Suppressor macrophage treated with lipopolysaccharide for 4 hours (primary cell): ENCODE results near the gene CTSD.
A peak's percentile ranks its signal among the peaks of the same experiment; 100 is the strongest.
"Not testable (repeated sequence)": the region's sequence is repeated elsewhere in the genome, so short reads cannot be mapped to it uniquely, and the experiment has no call there.

Experiments used
- DNase-seq: peaks from one replicate; pipeline ENCODE4 v3.0.0-alpha.2; 2020

Gene CTSD

DNA sequence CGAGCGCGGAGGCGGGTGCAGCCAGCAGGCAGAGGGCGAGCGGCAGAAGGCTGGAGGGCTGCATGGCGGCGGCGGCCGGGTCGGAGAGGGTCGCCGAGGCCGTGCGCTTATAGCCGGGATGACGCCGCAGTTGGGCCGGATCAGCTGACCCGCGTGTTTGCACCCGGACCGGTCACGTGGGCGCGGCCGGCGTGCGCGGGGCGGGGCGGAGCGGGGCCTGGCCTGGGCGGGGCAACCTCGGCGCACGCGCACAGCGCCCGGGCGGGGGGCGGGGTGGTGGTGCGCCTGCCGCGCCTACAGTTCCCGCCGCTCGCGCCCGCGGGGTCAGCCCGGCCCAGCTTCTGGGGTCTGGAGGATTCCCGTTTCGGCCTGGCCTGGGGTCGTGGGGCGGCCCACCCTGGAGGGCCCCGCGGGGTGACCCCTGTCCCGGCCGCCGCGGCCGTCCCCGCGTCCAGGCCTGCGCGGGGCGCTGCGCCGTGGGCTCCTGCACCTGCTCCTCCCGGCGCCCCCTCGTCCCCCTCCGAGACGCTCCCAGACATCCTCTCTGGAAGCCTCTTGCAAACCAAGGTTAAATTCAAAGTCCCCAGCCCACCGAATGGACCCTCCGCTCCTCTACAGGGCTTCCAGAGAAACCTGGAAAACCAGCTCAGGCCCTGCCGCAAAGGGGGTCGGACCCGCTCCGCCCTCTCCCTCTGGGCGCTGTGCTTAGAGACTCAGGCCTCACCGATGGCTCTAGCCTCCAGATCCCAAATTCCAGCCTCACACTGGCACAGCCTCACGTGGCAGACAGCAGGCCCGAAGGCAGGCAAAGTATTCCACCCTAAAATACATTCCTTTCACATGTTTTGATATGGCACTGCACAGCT lies at the start of gene CTSD:
Gene CTSD, minus strand, starts transcription at position 132 of the 866 bp plus-strand sequence. Its CDS starts 68 bp downstream, at position 64.
- DNase-seq, result peak; percentile 96

DNA sequence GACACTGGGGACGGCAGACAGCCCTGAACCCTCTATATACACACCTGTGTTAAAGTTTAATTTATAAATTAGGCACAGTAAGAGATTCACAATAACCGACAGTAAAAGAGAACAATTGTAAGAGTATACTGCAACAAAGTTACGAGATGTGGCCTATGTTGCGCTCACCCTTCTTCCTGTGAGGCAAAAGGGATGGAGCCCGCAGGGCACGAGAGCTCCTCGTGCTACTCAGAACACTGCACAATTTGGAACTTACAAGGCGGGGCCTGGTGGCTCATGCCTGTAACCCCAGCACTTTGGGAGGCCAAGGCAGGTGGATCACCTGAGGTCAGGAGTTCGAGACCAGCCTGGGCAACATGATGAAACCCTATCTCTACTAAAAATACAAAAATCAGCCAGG lies 49.6 kb upstream of the CTSD start:
- DNase-seq, result not testable (repeated sequence)

DNA sequence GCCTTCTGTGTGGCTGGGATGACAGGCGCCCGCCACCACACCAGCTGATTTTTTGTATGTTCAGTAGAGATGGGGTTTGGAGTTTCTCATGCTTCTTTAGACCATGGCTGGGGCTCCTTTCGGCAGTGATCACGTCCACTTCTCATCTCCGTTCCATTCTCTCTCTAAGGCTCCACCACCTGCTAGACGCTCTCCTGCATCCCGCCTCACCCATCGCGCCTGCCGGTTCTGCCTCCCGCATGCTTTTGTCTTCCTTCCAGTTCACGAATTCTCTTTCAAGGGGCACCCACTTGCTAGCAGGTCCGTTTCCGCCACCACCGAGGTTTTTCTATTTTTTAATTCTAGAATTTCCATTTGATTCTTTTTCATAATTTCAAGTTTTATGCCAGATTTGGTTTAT lies 49.1 kb upstream of the CTSD start:
- DNase-seq, result no peak

DNA sequence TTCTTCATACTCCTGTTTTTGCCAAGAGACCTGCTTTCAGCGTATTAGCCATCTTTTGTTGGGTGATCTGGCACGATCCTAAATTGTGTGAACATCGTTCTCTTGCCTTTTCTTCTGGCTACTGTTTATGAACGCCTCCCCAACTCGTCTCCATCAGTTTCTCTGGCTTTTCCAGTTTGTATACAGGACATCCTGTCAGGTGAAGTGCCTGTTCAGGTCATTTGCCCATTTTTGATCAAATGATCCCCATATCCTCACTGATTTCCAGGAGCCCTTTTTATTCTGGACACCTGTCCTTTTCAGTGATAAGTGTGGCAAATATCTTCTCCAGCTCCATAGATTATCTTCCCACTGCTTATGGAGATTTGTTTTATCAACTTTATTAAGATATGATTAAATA lies 48.5 kb upstream of the CTSD start:
- no peak for DNase-seq

DNA sequence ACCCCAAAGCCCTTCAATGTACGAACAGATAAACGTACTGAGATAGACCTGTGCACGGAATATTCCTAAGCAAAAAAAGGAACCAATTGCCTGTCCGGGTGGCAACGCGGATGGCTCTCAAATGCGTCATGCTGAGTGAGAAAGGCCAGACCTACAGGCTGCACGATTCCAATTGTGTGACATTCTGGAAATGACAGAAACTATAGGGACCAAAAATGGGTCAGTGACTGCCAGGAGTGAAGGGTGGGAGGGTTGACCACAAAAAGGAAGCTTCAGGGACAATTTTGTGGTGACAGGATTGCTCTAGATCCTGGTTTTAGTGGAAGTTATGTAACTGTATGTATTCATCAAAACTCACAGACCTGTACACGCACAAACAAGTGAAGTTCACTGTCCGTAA lies 47.0 kb upstream of the CTSD start:
- DNase-seq, result peak; percentile 88

DNA sequence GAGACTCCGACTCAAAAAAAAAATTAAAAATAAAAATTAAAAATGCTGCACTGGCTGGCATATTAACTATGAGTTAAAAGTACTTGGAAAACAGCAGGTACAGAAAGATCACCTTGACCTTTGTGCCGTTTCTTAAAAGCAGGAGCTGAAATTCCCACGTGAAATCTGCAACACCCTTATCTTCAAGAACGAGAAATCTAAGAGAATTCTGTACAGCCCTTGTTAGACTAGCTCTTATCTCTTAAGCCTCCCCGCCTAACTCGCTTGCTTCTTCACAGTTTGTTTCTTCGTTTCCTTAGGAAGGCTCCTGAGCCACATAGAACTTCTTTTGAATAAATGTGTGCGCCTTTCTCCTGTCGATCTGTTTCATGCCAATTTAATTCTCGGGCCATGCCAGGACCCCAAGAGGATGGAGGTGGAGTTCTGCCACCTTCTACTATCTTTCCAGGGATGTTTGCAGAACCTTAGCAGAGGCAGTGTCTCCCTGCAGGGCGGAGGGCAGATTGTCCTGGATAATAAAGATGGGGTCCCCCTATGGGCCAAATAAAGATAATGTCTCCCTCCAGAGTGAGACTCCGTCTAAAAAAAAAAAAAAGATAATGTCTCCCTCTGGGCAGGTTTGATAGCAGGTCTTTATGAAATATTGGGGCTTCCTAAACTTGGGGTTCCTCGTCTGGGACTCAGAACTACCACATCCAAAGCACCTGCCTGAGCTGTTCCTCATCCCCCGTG lies 43.7 kb upstream of the CTSD start:
- DNase-seq, result no peak

DNA sequence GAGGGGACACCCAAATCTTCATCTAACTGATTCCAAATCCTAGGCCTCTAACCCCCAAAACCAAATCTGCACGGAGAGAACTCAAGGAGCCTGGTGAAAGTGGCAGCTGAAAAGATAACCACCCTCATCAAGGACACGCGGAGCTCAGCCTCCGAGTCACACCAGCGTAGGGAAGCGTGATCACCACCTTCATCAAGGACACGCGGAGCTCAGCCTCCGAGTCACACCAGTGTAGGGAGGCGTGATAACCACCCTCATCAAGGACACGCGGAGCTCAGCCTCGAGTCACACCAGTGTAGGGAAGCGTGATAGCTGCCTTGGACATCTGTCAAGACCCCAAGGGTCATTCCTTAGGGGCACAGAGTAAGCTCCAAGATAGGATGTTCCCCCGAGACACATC lies 41.8 kb upstream of the CTSD start:
- DNase-seq, result no peak

DNA sequence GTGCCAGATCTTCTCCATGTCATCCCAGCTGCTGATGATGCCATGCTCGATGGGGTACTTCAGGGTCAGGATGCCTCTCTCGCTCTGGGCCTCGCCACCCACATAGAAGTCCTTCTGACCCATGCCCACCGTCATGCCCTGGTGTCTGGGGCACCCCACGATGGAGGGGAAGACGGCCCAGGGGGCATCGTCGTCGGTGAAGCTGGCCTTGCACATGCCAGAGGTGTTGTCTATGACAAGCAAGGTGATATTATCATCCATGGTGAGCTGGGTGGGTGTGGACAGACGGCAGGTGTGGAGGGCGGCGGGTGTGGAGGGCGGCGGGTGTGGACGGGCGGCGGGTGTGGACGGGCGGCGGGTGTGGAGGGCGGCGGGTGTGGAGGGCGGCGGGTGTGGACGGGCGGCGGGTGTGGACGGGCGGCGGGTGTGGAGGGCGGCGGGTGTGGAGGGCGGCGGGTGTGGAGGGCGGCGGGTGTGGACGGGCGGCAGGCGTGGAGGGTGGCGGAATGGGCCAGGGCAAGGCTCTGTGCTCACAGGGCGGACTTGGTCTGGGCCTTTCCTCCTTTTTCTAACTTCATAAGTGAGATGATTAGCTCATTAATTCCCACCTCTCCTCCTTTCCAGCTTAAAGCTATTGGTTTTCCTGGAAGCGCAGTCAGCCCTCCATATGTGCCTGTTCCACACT lies 40.2 kb upstream of the CTSD start:
- not testable (repeated sequence) for DNase-seq

DNA sequence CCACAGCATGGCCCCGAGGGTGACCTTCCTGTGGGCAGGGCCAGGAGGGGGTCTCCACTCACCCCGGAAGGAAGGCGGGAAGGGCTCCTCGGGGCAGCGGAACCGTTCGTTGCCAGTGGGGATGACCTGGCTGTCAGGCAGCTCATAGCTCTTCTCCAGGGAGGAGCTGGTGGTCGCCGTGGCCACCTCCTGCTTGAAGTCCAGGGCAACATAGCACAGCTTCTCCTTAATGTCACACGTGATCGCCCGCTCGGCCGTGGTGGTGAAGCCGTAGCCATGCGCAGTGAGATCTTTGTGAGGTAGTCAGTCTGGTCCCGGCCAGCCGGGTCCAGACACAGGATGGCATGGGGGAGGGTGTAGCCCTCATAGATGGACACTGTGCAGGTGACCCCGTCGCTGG lies 39.5 kb upstream of the CTSD start:
- no peak for DNase-seq

DNA sequence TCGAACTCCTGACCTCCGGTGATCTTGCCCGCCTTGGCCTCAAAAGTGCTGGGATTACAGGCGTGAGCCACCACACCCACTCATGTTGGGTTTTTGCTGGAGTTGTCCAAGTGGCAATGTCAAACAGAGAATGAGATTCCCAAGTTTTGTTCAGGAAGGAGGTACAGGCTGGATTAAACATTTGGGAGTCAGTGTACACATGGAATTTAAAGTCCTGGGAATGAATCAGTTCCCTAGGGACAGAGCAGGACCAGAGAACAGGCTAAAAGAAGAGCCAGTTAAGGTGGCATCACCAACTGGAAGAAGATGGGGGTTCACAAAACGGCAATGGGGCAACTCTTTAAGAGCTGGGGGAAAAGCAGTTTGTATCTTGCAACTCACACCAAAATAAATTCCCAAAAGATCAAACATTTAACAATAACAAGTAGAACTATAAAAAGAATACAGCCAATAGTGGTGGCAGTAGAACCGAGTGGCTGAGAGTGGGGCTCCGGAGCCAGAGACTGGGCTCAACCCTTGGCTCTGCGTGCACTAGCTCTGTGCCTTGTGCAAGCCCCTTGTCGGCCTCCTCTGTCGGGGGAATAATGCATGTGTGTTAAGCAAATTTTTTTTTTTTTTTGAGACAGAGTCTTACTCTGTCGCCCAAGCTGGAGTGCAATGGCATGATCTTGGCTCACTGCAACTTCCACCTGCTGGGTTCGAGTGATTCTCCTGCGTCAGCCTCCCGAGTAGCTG lies 33.8 kb upstream of the CTSD start:
- DNase-seq, result no peak

DNA sequence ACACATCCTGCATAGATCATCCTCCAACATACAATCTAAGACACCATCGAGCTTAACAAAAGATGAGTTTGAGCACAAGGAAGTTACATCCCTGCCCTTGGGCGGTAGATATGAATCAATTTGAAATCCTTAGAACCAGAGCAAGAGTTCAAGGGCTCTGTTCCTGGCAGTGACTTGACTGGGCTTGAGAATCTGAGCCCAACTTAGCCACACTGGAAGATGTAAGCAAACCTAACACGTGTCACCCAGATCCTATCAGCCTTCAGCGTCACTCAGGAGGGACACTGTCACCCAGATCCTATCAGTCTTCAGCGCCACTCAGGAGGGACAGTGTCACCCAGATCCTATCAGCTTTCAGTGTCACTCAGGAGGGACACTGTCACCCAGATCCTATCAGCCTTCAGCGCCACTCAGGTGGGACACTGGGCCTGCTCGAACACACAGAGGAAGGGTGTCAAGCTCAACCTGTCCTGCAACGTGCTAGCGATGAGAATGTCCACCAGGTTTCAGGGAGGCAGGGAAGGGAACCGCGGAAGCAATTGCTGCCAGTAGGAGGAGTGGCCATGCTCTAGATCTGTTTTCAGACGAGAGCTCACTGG lies 32.8 kb upstream of the CTSD start:
- DNase-seq, result no peak

DNA sequence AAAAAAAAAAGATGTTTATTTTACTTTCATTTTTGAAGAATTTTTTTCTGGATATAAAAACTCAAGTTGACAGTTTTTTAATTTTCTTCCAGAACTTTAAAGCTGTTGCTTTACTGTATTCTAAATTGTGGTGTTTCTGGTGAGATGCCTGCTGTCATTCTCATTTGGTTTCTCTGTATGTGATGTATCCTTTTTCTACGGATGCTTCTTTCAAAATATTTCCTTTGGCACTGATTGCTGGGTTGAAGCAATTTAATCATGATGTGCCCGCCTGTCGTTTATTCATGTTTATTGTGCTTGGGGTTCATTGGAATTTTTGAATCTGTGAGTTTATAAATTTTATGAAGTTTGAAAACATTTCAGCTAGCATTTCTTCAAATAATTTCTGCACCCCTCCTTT lies 29.4 kb upstream of the CTSD start:
- DNase-seq, result no peak

DNA sequence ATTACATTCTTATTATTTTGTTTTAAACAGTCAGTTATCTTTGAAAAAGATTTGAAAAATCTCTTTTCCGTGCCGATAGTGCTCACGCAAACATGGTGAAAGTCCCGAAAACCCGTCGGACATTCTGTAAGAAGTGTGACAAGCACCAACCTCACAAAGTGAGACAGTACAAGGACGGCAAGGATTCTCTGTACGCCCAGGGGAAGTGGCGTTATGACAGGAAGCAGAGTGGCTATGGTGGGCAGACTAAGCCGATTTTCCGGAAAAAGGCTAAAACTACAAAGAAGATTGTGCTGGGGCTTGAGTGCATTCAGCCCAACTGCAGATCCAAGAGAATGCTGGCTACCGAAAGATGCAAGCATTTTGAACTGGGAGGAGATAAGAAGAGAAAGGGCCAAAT lies 28.7 kb upstream of the CTSD start:
- no peak for DNase-seq

DNA sequence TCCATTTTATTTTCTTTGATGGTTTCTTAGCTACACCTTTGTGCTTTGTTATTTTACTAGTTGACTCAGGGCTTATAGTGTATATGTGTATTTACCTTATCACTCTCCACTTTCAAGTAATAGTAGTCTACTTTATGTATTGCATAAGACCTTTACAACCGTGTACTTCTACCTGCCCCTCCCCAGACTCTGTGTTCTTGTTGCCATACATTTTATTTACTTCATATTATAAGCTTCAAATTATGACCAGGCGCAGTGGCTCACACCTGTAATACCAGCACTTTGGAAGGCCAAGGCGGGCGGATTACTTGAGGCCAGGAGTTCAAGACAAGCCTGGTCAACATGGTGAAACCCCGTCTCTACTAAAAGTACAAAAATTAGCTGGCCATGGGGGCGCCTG lies 28.2 kb upstream of the CTSD start:
- no peak for DNase-seq

DNA sequence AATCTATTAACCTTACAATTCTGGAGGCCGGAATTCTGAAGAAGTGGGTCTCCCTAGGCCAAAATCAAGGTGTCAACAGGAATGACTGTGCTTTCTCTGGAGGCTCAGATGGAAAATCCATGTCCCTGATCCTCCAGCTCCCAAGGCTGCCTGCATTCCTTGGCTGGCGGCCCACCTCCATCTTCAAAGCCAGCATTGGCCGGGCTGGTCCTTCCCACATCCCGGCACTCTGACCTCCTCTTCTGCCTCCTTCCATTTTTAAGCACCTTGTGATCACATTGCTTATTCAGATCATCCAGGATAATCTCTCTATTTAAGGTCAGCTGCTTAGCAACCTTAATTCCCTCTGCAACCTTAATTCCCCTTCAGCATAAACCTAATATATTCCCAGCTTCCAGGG lies 22.7 kb upstream of the CTSD start:
- DNase-seq, result no peak

DNA sequence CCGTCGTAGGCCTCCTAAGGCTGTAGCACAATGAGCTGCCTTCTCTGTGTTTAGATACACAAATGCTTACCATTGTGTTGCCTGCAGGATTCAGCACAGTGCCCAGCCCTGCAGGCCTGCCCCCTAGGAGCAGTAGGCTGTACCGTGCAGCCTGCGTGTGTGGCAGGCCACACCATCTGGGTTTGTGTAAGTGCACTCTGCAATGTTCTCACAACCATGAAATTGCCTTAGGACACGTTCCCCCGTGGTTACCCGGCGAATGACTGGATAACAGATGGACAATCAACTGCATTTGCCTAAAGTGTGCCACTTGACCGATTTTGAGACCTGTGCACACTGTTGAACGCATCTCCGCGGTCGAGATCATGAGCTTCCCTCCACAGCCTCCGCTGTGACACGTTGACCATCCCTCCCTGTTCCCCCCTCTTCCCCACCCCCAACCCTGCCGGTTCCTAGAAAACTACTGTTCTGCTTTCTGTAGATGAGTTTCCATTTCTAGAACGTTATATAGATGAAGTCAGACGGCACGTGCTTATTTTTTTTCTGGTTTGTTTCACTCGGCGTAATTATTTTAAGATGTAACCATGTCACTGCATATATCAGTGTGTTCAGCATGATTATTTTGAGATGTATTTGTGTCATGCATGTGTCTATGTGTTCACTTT lies 22.2 kb upstream of the CTSD start:
- DNase-seq, result peak; percentile 89

DNA sequence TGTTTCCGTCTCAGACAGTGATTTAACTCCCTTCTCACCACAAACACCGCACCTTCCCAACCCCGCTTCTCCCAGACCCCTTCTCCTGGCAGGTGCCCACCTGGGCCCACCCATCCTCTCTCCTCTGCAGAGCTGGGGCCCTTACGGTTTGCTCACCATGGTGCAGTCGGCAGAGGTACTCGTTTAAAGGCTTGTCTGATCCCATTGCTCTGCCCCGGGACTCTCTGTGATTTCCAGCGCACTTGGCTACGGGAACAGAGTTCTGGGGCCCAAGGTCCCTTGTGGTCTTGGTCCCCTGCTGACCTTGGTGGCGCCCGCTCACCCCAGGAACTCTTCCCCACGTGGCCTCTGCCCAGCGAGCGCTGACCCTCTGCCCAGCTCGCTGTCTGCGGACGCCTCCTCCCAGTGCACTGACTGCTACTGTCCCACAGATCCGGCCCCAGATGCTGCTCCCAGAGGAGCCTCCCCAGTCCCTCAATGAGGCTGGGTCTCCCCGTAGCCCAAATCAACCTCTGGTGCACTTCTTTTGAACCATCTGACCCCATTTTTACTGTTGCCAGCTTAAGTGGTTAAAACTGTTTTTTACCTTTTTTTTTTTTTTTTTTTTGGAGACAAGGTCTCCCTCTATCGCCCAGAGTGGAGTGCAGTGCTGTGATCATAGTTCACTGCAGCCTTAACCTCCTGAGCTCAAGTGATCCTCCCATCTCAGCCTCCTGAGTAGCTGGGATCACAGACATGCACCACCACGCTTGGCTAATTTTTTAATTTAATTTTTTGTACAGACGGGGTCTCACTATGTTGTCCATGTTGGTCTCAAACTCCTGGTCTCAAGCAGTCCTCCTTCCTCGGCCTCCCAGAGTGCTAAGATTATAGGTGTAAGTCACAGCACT lies 21.3 kb upstream of the CTSD start:
- DNase-seq, result no peak

DNA sequence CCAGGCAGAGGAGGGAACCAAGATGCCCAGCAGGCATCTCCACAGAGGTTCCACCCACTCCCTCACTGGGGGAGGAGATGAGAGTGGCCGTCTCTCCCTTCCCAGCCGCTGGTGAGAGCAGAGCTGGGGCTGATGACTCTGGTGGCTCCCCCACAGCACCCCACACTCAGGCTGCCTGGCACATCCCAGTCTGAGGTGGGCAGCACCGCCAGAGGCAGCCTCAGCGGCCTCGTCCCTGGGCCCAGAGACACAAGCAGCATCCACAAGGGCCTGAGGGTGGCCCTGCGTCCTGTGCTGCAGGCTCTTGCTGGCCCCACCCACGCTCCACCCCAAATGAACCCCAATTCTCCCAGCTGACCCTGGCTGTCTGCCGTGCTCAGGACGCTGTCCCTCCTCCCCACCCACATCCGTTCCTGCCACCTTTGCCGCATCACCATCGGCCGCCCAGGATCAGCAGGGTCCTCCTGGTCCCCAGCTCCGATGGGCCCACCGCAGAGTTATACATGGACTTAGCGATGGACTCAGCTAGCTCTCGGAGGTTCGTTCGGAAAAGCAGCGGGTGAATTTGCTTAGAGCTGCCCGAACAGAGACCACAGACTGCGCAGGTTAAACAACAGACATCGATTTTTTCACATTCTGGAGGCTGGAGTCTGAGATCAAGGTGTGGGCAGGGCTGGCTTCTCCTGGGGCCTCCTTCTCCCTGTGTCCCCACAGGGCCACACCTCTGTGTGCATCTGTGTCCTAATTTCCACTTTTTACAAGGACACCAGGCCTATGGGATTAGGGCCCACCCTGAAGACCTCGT lies 20.2 kb upstream of the CTSD start:
- no peak for DNase-seq

DNA sequence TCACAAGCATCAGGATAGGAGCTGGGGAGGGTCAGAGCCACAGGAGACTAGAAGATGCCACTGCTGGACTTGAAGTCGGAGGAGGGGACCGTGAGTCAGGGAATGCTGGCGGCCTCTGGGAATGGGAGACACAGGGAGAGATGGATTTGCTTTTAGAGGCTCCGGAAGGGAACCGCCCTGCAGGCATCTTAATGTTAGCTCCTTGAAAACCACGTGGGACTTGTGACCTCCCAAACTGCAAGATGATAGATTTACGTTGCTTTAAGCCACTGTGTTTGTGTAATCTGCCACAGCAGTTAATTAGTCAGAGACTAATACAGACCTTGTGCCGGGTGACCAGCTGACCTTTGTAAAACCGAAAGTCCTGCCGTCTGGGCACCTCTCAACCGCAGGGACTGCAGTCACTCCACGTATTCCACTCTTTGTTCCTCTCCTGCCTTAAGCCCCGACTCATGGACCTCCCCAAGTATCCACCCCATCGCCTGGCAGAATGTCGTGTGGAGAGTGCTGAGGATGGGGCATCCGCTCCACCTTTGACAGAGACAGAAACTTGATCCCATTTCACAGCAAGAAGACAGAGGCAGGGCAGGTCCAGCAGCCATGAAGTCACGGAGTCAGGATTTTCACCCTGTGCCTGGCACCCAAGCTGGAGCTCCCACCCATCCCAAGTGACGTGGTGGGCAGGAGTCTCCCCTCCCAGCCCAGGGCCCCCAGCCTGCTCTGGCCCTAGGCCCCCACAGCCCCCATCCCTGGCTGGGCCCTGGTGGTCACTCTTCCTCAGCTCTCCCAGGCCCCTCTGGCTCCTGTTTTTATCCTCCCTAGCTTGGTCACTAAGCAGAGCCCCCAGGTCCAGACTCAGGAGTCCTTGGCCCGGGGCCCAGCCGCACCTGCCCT lies 19.4 kb upstream of the CTSD start:
- DNase-seq, result peak; percentile 94
